Dedifferentiated amniotic fluid mesenchymal stem cell (primary cell): ENCODE results near the gene GPN1.
A peak's percentile ranks its signal among the peaks of the same experiment; 100 is the strongest.
"Not testable (repeated sequence)": the region's sequence is repeated elsewhere in the genome, so short reads cannot be mapped to it uniquely, and the experiment has no call there.

Experiments used
- DNase-seq: peaks from one replicate; pipeline ENCODE4 v3.0.0-alpha.2; 2016; ENCODE audit errors: extremely low spot score

The GPN1 gene

GRCh38 chr2:27628767-27629709 is at the start of gene GPN1, which contains the start of gene CCDC121:
Gene GPN1, plus strand, starts transcription at chr2:27629050. Its CDS starts 9 bp downstream, at chr2:27629059.
Gene CCDC121, minus strand, starts transcription at chr2:27629012. Its CDS starts 1,213 bp downstream, at chr2:27627799.
- peak; percentile 88 for DNase-seq

GRCh38 chr2:27581417-27582128 is 47.3 kb upstream of the GPN1 start:
- no peak for DNase-seq

- no peak for DNase-seq
Observed at GRCh38 chr2:27582129-27582694, 46.6 kb upstream of the GPN1 start.

GRCh38 chr2:27582695-27583389 is 46.0 kb upstream of the GPN1 start, which contains the start of gene ZNF512:
Gene ZNF512, plus strand, starts transcription at chr2:27583042. Its CDS starts 71 bp downstream, at chr2:27583113.
- DNase-seq = peak; percentile 95

- DNase-seq = no peak
Observed at GRCh38 chr2:27583390-27583915, 45.4 kb upstream of the GPN1 start.

- DNase-seq = no peak
Observed at GRCh38 chr2:27584597-27584996, 44.3 kb upstream of the GPN1 start.

- DNase-seq = no peak
Observed at GRCh38 chr2:27587025-27587424, 41.8 kb upstream of the GPN1 start.

- DNase-seq = no peak
Observed at GRCh38 chr2:27588308-27588707, 40.5 kb upstream of the GPN1 start.

- DNase-seq = no peak
Observed at GRCh38 chr2:27591745-27592144, 37.1 kb upstream of the GPN1 start.

GRCh38 chr2:27593240-27593639 is 35.6 kb upstream of the GPN1 start:
- no peak for DNase-seq

- DNase-seq = not testable (repeated sequence)
Observed at GRCh38 chr2:27594020-27594703, 34.7 kb upstream of the GPN1 start.

GRCh38 chr2:27595412-27595811 is 33.4 kb upstream of the GPN1 start:
- DNase-seq = not testable (repeated sequence)

- no peak for DNase-seq
Observed at GRCh38 chr2:27596627-27597026, 32.2 kb upstream of the GPN1 start.

GRCh38 chr2:27606611-27607010 is 22.2 kb upstream of the GPN1 start:
- no peak for DNase-seq

GRCh38 chr2:27613985-27614384 is 14.9 kb upstream of the GPN1 start:
- no peak for DNase-seq

- no peak for DNase-seq
Observed at GRCh38 chr2:27615316-27615715, 13.5 kb upstream of the GPN1 start.

GRCh38 chr2:27621524-27621923 is 7.3 kb upstream of the GPN1 start:
- DNase-seq = no peak

GRCh38 chr2:27622921-27623384 is 5.9 kb upstream of the GPN1 start:
- DNase-seq = peak; percentile 59

GRCh38 chr2:27624943-27625342 is 3.9 kb upstream of the GPN1 start:
- no peak for DNase-seq

- DNase-seq = not testable (repeated sequence)
Observed at GRCh38 chr2:27626323-27626722, 2.5 kb upstream of the GPN1 start.

GRCh38 chr2:27626921-27627320 is 1.9 kb upstream of the GPN1 start:
- DNase-seq = not testable (repeated sequence)
